Kidney tubule cell (primary cell): ENCODE results near the gene SLAMF1.
"Not testable (repeated sequence)": the region's sequence is repeated elsewhere in the genome, so short reads cannot be mapped to it uniquely, and the experiment has no call there.

ENCODE experiments used
- DNase-seq: peaks from one replicate; pipeline ENCODE4 v3.0.0-alpha.2; 2018; ENCODE audit warnings: low spot score

The SLAMF1 gene

DNA sequence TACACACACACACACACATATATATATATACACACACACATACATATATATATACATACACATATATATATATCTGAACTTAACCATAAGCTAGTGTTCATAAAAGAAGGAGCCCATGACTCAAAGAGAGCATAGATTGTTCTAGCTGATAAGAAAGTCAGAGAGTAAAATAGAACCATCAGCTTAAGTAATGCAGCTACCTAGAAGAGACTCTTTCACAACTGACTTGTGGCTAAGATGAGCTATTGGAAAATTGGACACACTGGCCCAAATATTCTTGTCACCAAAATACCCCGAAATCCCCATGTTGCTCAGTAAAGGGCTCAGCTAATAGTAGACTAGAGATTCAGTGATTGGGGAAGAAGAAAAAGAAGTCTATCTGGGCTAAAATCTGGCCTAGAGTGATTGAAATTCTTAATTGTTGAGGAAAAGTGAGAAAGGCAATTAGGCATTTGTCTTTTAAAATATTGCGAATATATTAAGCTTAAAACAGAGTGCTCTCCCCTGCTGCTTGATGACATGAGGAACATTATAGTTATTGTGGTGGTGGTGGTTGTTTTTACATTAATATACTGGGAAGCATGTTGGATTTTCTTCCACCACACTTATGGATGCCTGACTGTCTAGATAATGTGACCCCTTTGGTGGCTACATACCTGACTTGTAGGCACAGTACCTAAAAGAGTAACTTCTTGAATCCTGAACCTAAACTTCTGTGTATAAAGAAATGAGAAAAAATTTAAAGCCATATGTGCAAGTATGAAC, 6.3 kb downstream of the SLAMF1 start:
- no peak for DNase-seq

- DNase-seq = no peak
Measured at GRCh38 chr1:160639652-160640051, 7.2 kb downstream of the SLAMF1 start.

GRCh38 chr1:160638926-160639325, 7.9 kb downstream of the SLAMF1 start:
- DNase-seq = no peak

DNA sequence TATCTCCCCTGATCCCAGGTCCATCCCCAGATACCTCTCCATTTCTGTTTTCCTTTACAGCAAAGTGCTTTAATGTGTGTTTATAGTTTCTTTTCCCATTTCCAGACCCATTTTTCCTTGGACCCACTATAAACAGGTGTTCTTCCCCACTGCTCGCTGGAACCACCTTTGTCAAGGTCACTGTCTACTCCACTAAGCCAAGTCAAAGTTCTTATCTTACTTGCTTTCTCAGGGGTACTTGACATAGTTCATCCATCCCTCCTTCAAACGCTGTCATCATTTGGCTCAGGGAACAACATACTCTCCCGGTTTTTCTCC, 8.3 kb downstream of the SLAMF1 start:
- no peak for DNase-seq

DNA sequence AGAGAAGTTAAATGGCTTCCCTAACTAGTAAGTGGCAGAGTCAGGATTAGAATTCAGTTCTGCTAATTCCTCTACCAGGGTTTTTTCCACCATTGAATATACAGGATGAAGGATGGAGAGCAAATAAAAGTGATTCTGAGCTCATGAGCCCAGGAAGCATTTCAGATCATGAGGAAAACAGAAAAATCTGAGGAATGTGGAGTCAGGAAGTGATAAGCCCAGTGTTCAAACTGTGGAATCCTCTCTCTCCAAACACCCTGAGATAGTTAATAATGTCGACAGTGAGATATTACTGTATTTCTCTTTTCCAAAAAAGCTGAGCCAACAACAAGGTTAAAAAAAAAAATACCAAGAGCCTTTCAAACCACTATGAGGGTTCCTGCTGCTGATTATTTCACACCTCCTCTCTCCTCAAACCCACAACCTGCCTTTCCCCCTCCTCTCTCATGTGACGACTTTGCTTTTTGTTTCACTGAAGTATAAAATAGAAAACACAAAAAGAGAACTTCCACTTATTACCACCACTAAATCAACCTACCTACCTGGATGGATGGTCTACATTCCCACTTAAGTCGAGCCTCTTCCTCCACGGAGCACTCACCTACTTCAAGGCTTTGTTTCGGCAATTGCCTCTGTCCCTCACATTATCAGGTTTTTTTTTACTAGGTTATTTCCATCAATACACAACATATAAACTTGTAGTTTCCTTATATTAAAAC, 8.9 kb downstream of the SLAMF1 start:
- DNase-seq = peak; percentile 6

- no peak for DNase-seq
Measured at GRCh38 chr1:160637065-160637464, 9.8 kb downstream of the SLAMF1 start.

- no peak for DNase-seq
Measured at GRCh38 chr1:160636547-160636946, 10.3 kb downstream of the SLAMF1 start.

- no peak for DNase-seq
Measured at GRCh38 chr1:160636076-160636475, 10.8 kb downstream of the SLAMF1 start.

DNA sequence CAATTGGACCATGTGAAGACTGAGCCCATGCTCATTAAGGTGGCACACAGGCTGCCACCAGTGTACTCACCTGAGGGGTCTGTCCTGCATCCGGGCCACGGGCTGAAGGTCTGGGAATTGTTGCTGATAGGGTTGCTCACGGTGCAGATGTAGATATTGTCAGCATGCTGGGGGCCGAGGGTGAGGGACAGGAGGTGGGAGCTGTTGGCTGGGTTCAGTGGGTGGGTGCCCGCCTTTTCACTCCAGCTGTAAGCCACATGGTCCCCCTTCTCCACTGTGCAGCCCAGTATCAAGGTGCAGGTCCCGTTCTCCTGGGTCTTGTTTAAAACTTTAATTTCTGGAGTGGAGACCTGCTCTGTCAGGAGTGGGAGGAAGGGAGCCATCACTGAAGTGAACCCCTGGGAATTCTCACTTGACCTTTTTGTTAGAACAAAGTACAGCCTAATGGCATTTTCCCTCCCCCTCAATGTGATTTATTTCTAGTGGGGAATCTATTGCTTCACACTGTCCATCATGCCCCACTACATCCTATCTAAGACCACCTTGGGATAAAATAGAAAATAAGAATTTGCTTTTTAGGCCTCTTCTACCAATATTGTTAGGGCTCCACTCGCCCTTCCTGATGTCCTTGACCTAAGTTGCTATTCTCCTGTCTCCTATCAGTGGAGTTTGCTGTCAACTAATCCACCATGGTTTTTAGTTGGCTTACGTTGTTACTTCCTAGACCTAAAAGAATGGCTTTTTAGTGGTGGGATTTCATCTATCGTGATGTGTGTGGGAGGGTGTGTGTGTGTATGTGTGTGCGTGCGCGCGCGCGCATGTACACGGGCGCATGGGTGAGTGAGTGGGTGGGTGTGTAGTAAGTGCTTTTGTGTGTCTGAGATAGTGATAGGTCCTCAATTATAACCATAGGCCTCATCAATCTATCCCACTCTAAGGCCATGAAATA, 12.0 kb downstream of the SLAMF1 start:
- DNase-seq = no peak

GRCh38 chr1:160633330-160633903, 13.4 kb downstream of the SLAMF1 start:
- no peak for DNase-seq

DNA sequence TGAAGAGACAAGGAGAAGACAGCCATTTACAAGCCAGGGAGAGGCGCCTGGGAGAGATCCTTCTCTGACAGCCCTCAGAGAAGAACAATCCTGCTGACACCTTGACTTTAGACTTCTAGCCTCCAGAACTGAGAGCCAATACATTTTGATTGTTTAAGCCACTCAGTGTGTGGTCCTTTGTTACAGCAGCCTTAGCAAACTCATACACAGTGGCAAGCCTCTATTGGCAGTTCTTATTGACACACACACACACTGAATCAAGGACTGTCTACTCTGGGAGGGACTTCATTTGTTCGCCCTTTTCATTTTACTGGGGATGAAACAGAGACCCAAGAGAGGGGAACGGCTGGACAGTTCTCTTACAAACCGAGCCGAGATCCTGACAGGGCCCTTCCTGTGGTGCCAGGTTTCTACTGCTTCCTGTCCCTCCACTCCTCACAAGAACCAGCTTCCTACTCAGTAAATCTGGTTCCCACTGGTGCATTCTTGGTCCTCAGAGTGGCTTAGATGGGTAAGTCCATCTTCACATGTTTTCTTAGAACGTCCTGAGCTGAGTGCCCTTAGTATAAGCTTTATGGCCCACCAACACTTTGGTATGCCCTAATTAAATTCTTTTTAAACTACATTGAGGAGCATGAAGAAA, 14.7 kb downstream of the SLAMF1 start:
- no peak for DNase-seq

GRCh38 chr1:160630523-160631451, 16.1 kb downstream of the SLAMF1 start:
- DNase-seq = no peak

- no peak for DNase-seq
Measured at GRCh38 chr1:160629286-160630210, 17.3 kb downstream of the SLAMF1 start.

DNA sequence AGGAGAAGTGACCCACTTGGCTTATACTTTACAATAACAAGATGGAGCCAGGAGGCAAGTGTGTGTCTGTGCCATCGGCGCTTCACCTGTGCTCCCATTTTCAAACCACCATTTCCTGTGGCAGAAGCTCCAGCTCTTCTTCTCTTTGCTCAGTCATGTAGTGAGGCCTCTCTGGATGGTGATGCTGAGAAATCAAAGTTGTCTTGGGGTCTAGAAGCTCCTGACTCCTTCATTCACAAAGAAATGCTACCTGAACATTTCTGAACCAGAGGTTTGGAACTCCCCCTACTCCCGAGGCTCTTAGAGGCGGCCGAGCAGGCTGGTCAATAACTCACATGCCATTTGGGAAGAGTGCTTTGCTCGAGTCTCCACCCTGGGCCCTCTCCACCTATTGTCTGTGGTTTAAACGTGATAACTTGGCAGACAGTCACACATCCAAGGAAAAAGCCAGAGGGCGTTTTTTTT, 18.0 kb downstream of the SLAMF1 start:
- DNase-seq = no peak

- not testable (repeated sequence) for DNase-seq
Measured at GRCh38 chr1:160627677-160628289, 19.1 kb downstream of the SLAMF1 start.

DNA sequence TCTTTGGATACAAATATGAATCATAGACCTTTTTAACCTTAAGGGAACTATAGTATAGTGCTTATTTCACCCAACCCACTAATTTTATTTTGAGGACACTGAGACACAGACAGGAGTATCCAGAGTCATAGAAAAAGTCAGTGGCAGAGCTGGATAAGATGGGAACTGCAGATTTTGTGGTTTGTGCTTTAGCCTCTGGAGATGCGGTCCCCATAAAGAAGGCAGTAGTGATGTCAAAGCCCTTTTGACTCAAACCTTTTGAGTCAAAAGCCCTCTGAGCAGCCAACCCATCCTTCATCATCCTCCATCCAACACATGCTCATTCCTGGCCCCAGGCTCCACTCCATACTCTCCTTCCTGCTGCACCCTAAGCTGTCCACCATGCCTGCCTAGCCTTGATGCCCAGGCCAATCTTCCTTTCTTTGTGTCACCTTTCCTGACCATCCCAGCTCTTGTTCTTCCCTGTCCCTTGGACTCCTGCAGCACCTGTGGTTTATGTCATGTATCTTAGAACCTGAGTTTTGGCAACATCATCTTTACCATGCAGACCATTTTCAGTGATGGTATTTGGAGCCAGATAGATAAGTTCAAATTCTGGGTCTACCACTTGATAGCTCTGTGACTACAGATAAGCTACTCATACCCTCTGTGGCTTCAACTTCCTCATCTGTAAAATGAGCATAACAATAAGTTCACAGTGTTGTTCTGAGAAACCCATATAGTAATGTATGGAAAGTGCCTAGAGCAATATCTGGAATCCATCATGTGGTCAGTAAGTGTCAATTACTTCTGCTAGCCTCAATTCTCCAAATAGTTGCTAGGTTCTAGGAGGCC, 20.1 kb downstream of the SLAMF1 start:
- no peak for DNase-seq

- DNase-seq = no peak
Measured at GRCh38 chr1:160625725-160626498, 20.9 kb downstream of the SLAMF1 start.
